ENCODE data around the gene PRICKLE2. TPM values are rescaled to one million over a fixed set of nuclear protein-coding genes. Genes with fewer than 3 reads are reported as not detected.

The PRICKLE2 gene
- polyA plus RNA-seq, 3 donors = not detected

DNA sequence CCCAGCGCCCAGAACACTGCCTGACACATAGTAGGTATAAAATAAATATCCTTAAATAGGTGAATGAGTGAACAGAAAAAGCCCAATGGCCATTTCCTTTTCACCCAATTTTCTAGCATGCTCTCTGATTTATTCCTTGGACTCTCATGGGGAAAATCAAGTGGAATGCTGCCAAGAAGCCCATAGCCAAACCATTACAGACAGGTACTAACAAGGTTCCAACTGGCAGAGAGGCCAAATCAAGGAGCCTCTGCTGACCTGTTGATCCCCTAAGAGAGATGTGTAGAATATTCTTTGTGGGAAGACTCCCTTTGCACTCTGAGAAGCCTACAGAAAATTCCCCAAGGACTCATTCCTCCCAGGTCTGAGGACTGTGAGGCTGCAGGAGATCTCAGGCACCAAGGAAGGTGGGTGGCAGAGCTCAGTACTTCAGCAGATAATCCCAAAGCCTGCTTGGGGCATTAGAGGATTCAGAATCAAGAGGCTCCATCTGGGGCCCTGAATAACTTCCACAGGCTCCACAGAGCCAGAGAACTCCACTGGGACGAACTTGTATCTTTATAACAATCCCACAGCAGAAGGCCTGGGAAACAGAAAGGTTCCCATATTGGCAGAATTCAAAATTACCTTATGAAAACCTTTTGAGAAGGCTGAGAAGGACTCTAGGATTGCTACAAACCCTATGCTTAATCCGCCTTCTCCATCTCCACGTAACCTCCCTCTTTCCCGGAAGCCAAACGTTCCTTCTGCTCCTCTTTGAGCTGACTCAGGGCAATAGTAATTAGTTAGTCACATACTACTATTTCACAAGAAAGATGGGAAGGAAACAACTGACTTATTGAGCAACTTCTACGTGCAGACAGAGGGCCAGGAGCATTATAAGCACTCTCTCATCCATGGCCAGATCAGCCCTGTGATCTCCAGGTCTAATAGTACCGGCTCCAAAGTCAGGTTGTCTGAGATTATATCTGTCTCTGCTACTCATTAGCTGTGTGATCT, 34.5 kb downstream of the PRICKLE2 start:
- H3K27me3 ChIP-seq (ENCODE audit: control insufficient read depth in 2 of 2, insufficient read depth in 2 of 2, low read length in 2 of 2) = no peaks in the 10 kb centered on the region
- Mint-ChIP-seq H3K4me1 (no peaks in the 10 kb centered on the region), H3K27ac (no peak overlapping the region), H3K9me3 (peaks cover 1 to 7% (median 5%) of the 10 kb centered on the region in 7 donors), H3K27me3 (ENCODE audit: low read depth in 3 of 3) (peaks cover 0 to 3% (median 2%) of the 10 kb centered on the region in 3 donors), H3K36me3 (no peaks in the 10 kb centered on the region), H3K4me3 (no peak overlapping the region)
- H3K36me3 ChIP-seq (replicated peaks in 1 of 2; ENCODE audit: control insufficient read depth in 1 of 2, insufficient read depth in 2 of 2, low read length in 2 of 2) = no peaks in the 10 kb centered on the region
- no peak overlapping the region for H3K9ac ChIP-seq (ENCODE audit: insufficient read depth, low read length, poor library complexity, severe bottlenecking)
- peaks cover 7 to 8% of the 10 kb centered on the region in 2 donors for H3K9me3 ChIP-seq (replicated peaks in 1 of 2; ENCODE audit: control insufficient read depth in 1 of 2, insufficient read depth in 1 of 2, low read length in 2 of 2)
- no peaks in the 10 kb centered on the region for H3K4me1 ChIP-seq (ENCODE audit: control insufficient read depth in 1 of 2, insufficient read depth in 2 of 2, low read length in 2 of 2)
- H2AFZ ChIP-seq (ENCODE audit: insufficient read depth, low read depth, low read length, poor library complexity, severe bottlenecking) = no peak overlapping the region
- no peaks in the 10 kb centered on the region for H3K79me2 ChIP-seq (ENCODE audit: insufficient read depth, low read length)
- intact Hi-C loops (cut with micrococcal nuclease) = no loop called here
- no peaks in the 10 kb centered on the region for H4K20me1 ChIP-seq (ENCODE audit: insufficient read depth, low read length)
- WGBS (ENCODE audit: insufficient coverage) = no CpG with 5 or more reads among the region's 8 CpGs
- H3K27ac ChIP-seq (ENCODE audit: low read depth in 1 of 2, low read length in 2 of 2) = no peak overlapping the region
- no peak overlapping the region for H3K4me3 ChIP-seq (replicated peaks in 1 of 3; ENCODE audit: low read depth in 2 of 3, low read length in 3 of 3)
- peak in 2 of 3 donors; percentile 23 to 25 for DNase-seq
- H3K4me2 ChIP-seq (replicated peaks; ENCODE audit: extremely low read depth, low read length, poor library complexity, severe bottlenecking) = no peak overlapping the region
- TF ChIP-seq, protein P1, sequence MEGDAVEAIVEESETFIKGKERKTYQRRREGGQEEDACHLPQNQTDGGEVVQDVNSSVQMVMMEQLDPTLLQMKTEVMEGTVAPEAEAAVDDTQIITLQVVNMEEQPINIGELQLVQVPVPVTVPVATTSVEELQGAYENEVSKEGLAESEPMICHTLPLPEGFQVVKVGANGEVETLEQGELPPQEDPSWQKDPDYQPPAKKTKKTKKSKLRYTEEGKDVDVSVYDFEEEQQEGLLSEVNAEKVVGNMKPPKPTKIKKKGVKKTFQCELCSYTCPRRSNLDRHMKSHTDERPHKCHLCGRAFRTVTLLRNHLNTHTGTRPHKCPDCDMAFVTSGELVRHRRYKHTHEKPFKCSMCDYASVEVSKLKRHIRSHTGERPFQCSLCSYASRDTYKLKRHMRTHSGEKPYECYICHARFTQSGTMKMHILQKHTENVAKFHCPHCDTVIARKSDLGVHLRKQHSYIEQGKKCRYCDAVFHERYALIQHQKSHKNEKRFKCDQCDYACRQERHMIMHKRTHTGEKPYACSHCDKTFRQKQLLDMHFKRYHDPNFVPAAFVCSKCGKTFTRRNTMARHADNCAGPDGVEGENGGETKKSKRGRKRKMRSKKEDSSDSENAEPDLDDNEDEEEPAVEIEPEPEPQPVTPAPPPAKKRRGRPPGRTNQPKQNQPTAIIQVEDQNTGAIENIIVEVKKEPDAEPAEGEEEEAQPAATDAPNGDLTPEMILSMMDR (IDR thresholded peaks at IDR 0.05) = no peak

DNA sequence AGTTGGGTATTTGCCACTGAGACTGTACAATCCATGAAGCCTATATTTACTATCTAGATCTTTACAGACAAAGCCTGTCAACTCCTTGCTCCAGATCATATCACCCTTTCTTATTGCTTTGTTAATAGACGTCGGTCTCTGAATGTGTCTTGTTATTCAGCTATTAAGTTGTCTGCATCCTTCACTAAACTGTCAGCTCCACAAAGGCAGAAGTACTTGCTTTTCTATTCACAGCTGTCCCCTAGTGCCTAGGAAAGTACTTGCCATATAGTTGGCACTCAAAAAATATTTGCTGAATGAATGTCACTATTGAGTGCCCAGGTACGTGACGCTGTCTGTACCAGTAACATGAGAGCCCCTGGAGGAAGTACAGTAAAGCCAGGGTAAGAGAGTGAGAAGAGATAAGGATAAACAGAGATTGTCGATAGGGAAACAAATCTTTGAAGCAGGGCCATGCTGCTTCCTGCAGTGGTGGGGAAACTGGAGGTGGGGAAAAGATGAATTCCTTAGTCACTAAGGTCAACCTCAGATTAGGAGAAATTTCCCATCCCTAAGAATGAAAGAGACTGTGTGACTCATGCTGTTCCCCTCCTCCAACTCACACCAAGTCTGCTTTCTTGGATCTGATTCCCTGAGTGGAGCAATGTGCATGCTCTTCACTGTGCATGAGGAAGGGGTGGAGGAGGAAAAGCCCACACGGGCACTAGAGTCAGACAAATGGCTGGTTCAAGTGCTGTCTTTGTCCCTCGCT, 36.3 kb downstream of the PRICKLE2 start:
- H2AFZ ChIP-seq (ENCODE audit: insufficient read depth, low read depth, low read length, poor library complexity, severe bottlenecking) = no peak overlapping the region
- no peaks in the 10 kb centered on the region for H3K27me3 ChIP-seq (ENCODE audit: control insufficient read depth in 2 of 2, insufficient read depth in 2 of 2, low read length in 2 of 2)
- intact Hi-C loops (cut with micrococcal nuclease) = no loop called here
- peaks cover 4 to 7% of the 10 kb centered on the region in 2 donors for H3K9me3 ChIP-seq (replicated peaks in 1 of 2; ENCODE audit: control insufficient read depth in 1 of 2, insufficient read depth in 1 of 2, low read length in 2 of 2)
- no peak overlapping the region for H3K4me2 ChIP-seq (replicated peaks; ENCODE audit: extremely low read depth, low read length, poor library complexity, severe bottlenecking)
- Mint-ChIP-seq H3K4me1 (no peaks in the 10 kb centered on the region), H3K36me3 (no peaks in the 10 kb centered on the region), H3K27ac (no peak overlapping the region), H3K4me3 (no peak overlapping the region), H3K9me3 (peaks cover 0 to 10% (median 3%) of the 10 kb centered on the region in 7 donors), H3K27me3 (ENCODE audit: low read depth in 3 of 3) (peaks cover 0 to 3% (median 2%) of the 10 kb centered on the region in 3 donors)
- H4K20me1 ChIP-seq (ENCODE audit: insufficient read depth, low read length) = no peaks in the 10 kb centered on the region
- WGBS (ENCODE audit: insufficient coverage) = 78% methylated on average over 6 of the region's 7 CpGs
- TF ChIP-seq, protein P1 (IDR thresholded peaks at IDR 0.05) = no peak
- H3K9ac ChIP-seq (ENCODE audit: insufficient read depth, low read length, poor library complexity, severe bottlenecking) = no peak overlapping the region
- DNase-seq = no peak
- no peaks in the 10 kb centered on the region for H3K36me3 ChIP-seq (replicated peaks in 1 of 2; ENCODE audit: control insufficient read depth in 1 of 2, insufficient read depth in 2 of 2, low read length in 2 of 2)
- H3K4me1 ChIP-seq (ENCODE audit: control insufficient read depth in 1 of 2, insufficient read depth in 2 of 2, low read length in 2 of 2) = no peaks in the 10 kb centered on the region
- no peak overlapping the region for H3K4me3 ChIP-seq (replicated peaks in 1 of 3; ENCODE audit: low read depth in 2 of 3, low read length in 3 of 3)
- H3K27ac ChIP-seq (ENCODE audit: low read depth in 1 of 2, low read length in 2 of 2) = no peak overlapping the region
- H3K79me2 ChIP-seq (ENCODE audit: insufficient read depth, low read length) = no peaks in the 10 kb centered on the region

All from CD14-positive monocyte (primary cell).